SK-N-SH (cell line): Measurements from ENCODE around the gene TBCCD1.

Source experiments
- CHD2 ChIP-seq: fragments of 150-350 bp; IDR thresholded peaks from 2 replicates; pipeline ENCODE4 v1.6.1; 2018; ENCODE audit warnings: low read length; ENCODE audit not compliant: partially characterized antibody
- CTCF ChIP-seq: fragments of 200-600 bp; sonication (generic); IDR thresholded peaks from 2 replicates; pipeline ENCODE4 v1.6.1; 2017; ENCODE audit warnings: antibody characterized with exemption, mild to moderate bottlenecking, moderate library complexity
- FOSL2 ChIP-seq: IDR thresholded peaks from 2 replicates; pipeline ENCODE4 v1.4.0; 2012; ENCODE audit warnings: low read depth, mild to moderate bottlenecking, moderate library complexity, borderline replicate concordance
- MAX ChIP-seq: IDR thresholded peaks from 2 replicates; pipeline ENCODE4 v1.4.0; 2012; ENCODE audit warnings: low read depth
- NRF1 ChIP-seq: IDR thresholded peaks from 2 replicates; pipeline ENCODE4 v1.6.1; 2012; ENCODE audit warnings: low read depth, mild to moderate bottlenecking, low read length
- POLR2AphosphoS5 ChIP-seq: IDR thresholded peaks from 2 replicates; pipeline ENCODE4 v1.6.1; 2012; ENCODE audit warnings: low read depth, low read length
- REST ChIP-seq: IDR thresholded peaks from 2 replicates; pipeline ENCODE4 v1.6.1; 2012; ENCODE audit warnings: mild to moderate bottlenecking, low read depth, low read length, moderate library complexity
- ZBTB33 ChIP-seq: IDR thresholded peaks from 2 replicates; pipeline ENCODE4 v1.4.0; 2012; ENCODE audit warnings: low read depth, borderline replicate concordance

GRCh38 chr3:186515125-186515524 lies 52.0 kb downstream of the TBCCD1 start:
- no peak for TF ChIP-seq REST
- no peak for TF ChIP-seq CTCF
- TF ChIP-seq ZBTB33: no peak
- TF ChIP-seq FOSL2: no peak
- TF ChIP-seq POLR2AphosphoS5: no peak
- TF ChIP-seq NRF1: no peak
- no peak for TF ChIP-seq CHD2
- no peak for TF ChIP-seq MAX
